Body of pancreas (tissue), 4 donors: ENCODE results near the gene CENPF.

ENCODE experiments used
- CTCF ChIP-seq, 7 experiments: fragments of 450-650 bp in 4 of 7; fragments of 200-600 bp in 3 of 7; sonication (generic) in 3 of 7; IDR thresholded peaks; one replicate each; pipeline ENCODE4 v1.5.1; 2016 to 2019; ENCODE audit warnings: antibody characterized with exemption in 7 of 7
- POLR2A ChIP-seq, 3 donors: fragments of 450-650 bp; IDR thresholded peaks; one replicate each; pipeline ENCODE4 v1.6.1; 2016; ENCODE audit warnings: antibody characterized with exemption in 3 of 3, mild to moderate bottlenecking in 2 of 3

GRCh38 chr1:214708321-214708955 is 105.4 kb downstream of the CENPF start:
- no peak for TF ChIP-seq CTCF (IDR thresholded peaks at IDR 0.05)
- no peak for TF ChIP-seq POLR2A (IDR thresholded peaks at IDR 0.05)
